ENCODE results near the gene SGCE. TPM values are rescaled to one million over a fixed set of nuclear protein-coding genes. Genes with fewer than 3 reads are reported as not detected.

SGCE gene
- total and polyA plus RNA-seq, 2 donors (not counting 1 experiment from before 2014, with no cell fraction given) = 8.9 to 13.0 TPM

GRCh38 chr7:94565247-94565894 lies 90.6 kb downstream of the SGCE start:
- 89% methylated on average over 4 of the region's 4 CpGs for WGBS (ENCODE audit: insufficient coverage)
- POLR2A ChIA-PET = interaction anchor here (0.5 kb wide), 1 partner anchor 81 kb away, joined by 4 read pairs; no protein-coding TSS in a partner anchor

More at GRCh38 chr7:94565247-94565894, 90.6 kb downstream of the SGCE start:
- CTCF ChIA-PET = no interaction called here
- ATAC-seq (ENCODE audit: low read depth) (no peak), DNase-seq (no peak)
- Histone ChIP-seq H4K20me1 (ENCODE audit: control insufficient read depth, insufficient read depth, low read length, poor library complexity, severe bottlenecking) (no peaks in the 10 kb centered on the region), H3K79me2 (ENCODE audit: control insufficient read depth, insufficient read depth, low read length) (no peaks in the 10 kb centered on the region), H3K9ac (ENCODE audit: low read length) (no peak overlapping the region), H3K4me2 (replicated peaks; ENCODE audit: low read depth, low read length, poor library complexity, severe bottlenecking) (no peak overlapping the region), H2AFZ (ENCODE audit: insufficient read depth, low read depth, low read length, poor library complexity, severe bottlenecking) (no peak overlapping the region), H3K4me1 (ENCODE audit: control insufficient read depth in 2 of 2, insufficient read depth in 2 of 2, low read length in 2 of 2) (no peaks in the 10 kb centered on the region), H3K27me3 (replicated peaks in 1 of 4; ENCODE audit: control extremely low read depth in 1 of 4, control insufficient read depth in 3 of 4, insufficient read depth in 4 of 4, low read length in 3 of 4) (no peaks in the 10 kb centered on the region), H3K4me3 (ENCODE audit: control extremely low read depth in 1 of 5, extremely low read depth in 1 of 5, insufficient read depth in 1 of 5, low read depth in 2 of 5, low read length in 4 of 5) (no peak overlapping the region), H3K9me3 (ENCODE audit: control extremely low read depth in 1 of 3, control insufficient read depth in 2 of 3, insufficient read depth in 1 of 3, low read length in 2 of 3) (no peaks in the 10 kb centered on the region), H3K27ac (ENCODE audit: low read length in 2 of 2) (no peak overlapping the region), H3K36me3 (replicated peaks in 1 of 2; ENCODE audit: control extremely low read depth in 1 of 2, control insufficient read depth in 1 of 2, extremely low read depth in 1 of 2, insufficient read depth in 2 of 2, low read length in 1 of 2) (no peaks in the 10 kb centered on the region)
- Mint-ChIP-seq H3K27ac (no peak overlapping the region), H3K4me1 (no peaks in the 10 kb centered on the region), H3K27me3 (no peaks in the 10 kb centered on the region), H3K9me3 (ENCODE audit: insufficient read depth) (no peaks in the 10 kb centered on the region), H3K4me3 (no peak overlapping the region)
- TF ChIP-seq CTCF (IDR thresholded peaks at IDR 0.05) (no peak), EZH2 (IDR thresholded peaks at IDR 0.05; ENCODE audit: borderline replicate concordance, insufficient read depth, low read depth, low read length, poor library complexity, severe bottlenecking) (no peak)
- intact Hi-C loops (cut with micrococcal nuclease) = no loop called here
